Fibroblast of lung (primary cell): ENCODE data around the gene TAF1L.

Source experiments
- CTCF ChIP-seq, 2 donors: IDR thresholded peaks in 1 of 2; conservative IDR thresholded peaks in 1 of 2; 1 replicate in 1 of 2; 2 replicates in 1 of 2; pipeline ENCODE4 v1.5.1; 2011 to 2012; ENCODE audit warnings: low read length in 2 of 2, control low read depth in 1 of 2, inconsistent platforms in 1 of 2, low read depth in 1 of 2, mild to moderate bottlenecking in 1 of 2
- EZH2 ChIP-seq: IDR thresholded peaks from 2 replicates; pipeline ENCODE4 v1.5.1; 2012; ENCODE audit warnings: low read length, control low read depth, mild to moderate bottlenecking; ENCODE audit errors: missing control alignments

DNA sequence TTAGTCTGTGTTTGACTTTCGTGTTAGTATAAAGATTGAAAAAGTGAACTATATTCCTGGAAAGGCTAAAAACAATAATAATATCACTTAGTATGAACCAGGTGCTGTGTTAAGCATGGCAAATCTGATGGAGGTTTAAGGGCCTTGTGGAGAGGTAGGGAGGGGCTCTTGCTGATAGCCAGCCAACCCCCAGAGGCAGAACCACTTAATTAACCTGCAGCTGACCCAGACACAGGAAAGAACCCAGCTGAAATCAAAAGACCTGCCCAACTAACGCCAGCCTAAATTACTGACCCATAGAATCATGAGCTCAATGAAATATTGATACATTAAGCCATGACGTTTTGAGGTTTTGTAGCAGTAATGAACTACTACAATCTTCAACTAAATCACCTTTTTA, 28.3 kb upstream of the TAF1L start:
- TF ChIP-seq CTCF (conservative IDR thresholded peaks at IDR 0.05 in 1 of 2, IDR thresholded peaks at IDR 0.05 in 1 of 2; ENCODE audit: low read depth in 1 of 2, low read length in 2 of 2) (no peak), EZH2 (no peak)
